ENCODE data around the gene NELFE. TPM values are rescaled to one million over a fixed set of nuclear protein-coding genes. Genes with fewer than 3 reads are reported as not detected.

The NELFE gene
- total and polyA plus RNA-seq, 2 of the 13 experiments (the other 11 are each of a cell fraction or from before 2014, with no cell fraction given): 51.3 to 69.8 TPM

- TF ChIP-seq ETV6 (CRISPR knock-in tag; conservative IDR thresholded peaks at IDR 0.05) (0 out of 2 replicates have a peak, but pooled peaks have one; percentile 13), KLF12 (CRISPR knock-in tag; IDR thresholded peaks at IDR 0.05; ENCODE audit: borderline replicate concordance) (peak; percentile 78; the same call in 1 of the 2 replicates), SP140L (CRISPR knock-in tag; IDR thresholded peaks at IDR 0.05; ENCODE audit: borderline replicate concordance) (no peak; the same call in 1 of the 2 replicates), CTCF (CRISPR knock-in tag; IDR thresholded peaks at IDR 0.05) (peak; percentile 17; the same call in 1 of the 2 replicates), CHCHD3 (CRISPR knock-in tag; IDR thresholded peaks at IDR 0.05) (no peak), ELF4 (CRISPR knock-in tag; IDR thresholded peaks at IDR 0.05; ENCODE audit: borderline replicate concordance) (peak; percentile 48; the same call in 1 of the 2 replicates), TBL1XR1 (IDR thresholded peaks at IDR 0.05; ENCODE audit: borderline replicate concordance, low read length, partially characterized antibody) (no peak), ZNF512B (CRISPR knock-in tag; IDR thresholded peaks at IDR 0.05; ENCODE audit: borderline replicate concordance) (no peak), ATF7 (IDR thresholded peaks at IDR 0.05) (no peak), ATF7 (CRISPR knock-in tag; IDR thresholded peaks at IDR 0.05) (peak; percentile 98), ZNF598 (CRISPR knock-in tag; IDR thresholded peaks at IDR 0.05; ENCODE audit: borderline replicate concordance) (peak; percentile 91), ZNF572 (CRISPR knock-in tag; IDR thresholded peaks at IDR 0.05) (peak; percentile 92), ZNF136 (CRISPR knock-in tag; IDR thresholded peaks at IDR 0.05; ENCODE audit: low read depth) (no peak; the same call in 1 of the 2 replicates), ZNF746 (CRISPR knock-in tag; IDR thresholded peaks at IDR 0.05) (peak; percentile 57), ZNF879 (CRISPR knock-in tag; IDR thresholded peaks at IDR 0.05) (no peak), EEA1 (CRISPR knock-in tag; IDR thresholded peaks at IDR 0.05; ENCODE audit: borderline replicate concordance) (peak; percentile 38; the same call in 1 of the 2 replicates), SUZ12 (IDR thresholded peaks at IDR 0.05; ENCODE audit: low read depth, low read length) (0 out of 2 replicates have a peak, but pooled peaks have one; percentile 2), SRSF9 (IDR thresholded peaks at IDR 0.05; ENCODE audit: borderline replicate concordance, insufficient read depth, low read depth, low read length, poor library complexity, severe bottlenecking) (no peak), MXD3 (CRISPR knock-in tag; IDR thresholded peaks at IDR 0.05) (peak; percentile 66), ARNT2 (CRISPR knock-in tag; IDR thresholded peaks at IDR 0.05; ENCODE audit: low read depth) (peak; percentile 61), ELK4 (CRISPR knock-in tag; IDR thresholded peaks at IDR 0.05; ENCODE audit: borderline replicate concordance) (0 out of 2 replicates have a peak, but pooled peaks have one; percentile 43)
These were observed 13.4 kb upstream of the NELFE start, which contains the start of gene DXO (continued) for GRCh38 chr6:31971993-31972708.
